Fibroblast of the aortic adventitia (primary cell): ENCODE data around the gene ENTPD1. TPM values are rescaled to one million over a fixed set of nuclear protein-coding genes. Genes with fewer than 3 reads are reported as not detected.
"Not testable (repeated sequence)": the region's sequence is repeated elsewhere in the genome, so short reads cannot be mapped to it uniquely, and the experiment has no call there.

ENCODE experiments used
- DNase-seq: peaks from one replicate; pipeline ENCODE4 v3.0.0-alpha.2; 2010; ENCODE audit warnings: low read depth
- H3K4me3 ChIP-seq: 2 replicates; pipeline ENCODE4 v1.5.1; 2011; ENCODE audit warnings: low read depth, mild to moderate bottlenecking, control low read depth, low read length, moderate library complexity
- total RNA-seq: library from RNA; depleted of rRNA; stranded (reverse); fragments of >200 nt; gene quantifications from 2 replicates; pipeline ENCODE4 v1.2.3, GENCODE V29; 2012; ENCODE audit warnings: low replicate concordance
- TF ChIP-seq, protein P1 (sequence below): IDR thresholded peaks from 2 replicates; pipeline ENCODE4 v1.5.1; 2011; ENCODE audit warnings: mild to moderate bottlenecking, low read length, control low read depth, inconsistent platforms; ENCODE audit not compliant: insufficient read depth

Gene ENTPD1
- total RNA-seq, 1 donor, result 0.09 TPM

DNA sequence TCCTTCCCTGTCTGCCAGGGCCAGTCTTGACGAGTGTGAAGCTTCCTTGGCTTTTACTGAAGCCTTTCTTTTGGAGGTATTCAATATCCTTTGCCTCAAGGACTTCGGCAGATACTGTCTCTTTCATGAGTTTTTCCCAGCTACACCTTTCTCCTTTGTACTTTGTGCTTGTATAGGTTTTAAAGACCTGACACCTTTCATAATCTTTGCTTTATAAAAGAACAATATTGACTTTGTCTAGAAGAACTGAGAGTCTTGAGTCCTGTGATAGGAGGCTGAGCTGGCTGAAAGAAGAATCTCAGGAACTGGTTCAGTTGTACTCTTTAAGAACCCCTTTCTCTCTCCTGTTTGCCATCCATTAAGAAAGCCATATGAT, 110.5 kb downstream of the ENTPD1 start:
- no peak for DNase-seq

GRCh38 chr10:95867866-95868265, 111.9 kb downstream of the ENTPD1 start:
- H3K4me3 ChIP-seq, result no peak overlapping the region
- TF ChIP-seq, protein P1, sequence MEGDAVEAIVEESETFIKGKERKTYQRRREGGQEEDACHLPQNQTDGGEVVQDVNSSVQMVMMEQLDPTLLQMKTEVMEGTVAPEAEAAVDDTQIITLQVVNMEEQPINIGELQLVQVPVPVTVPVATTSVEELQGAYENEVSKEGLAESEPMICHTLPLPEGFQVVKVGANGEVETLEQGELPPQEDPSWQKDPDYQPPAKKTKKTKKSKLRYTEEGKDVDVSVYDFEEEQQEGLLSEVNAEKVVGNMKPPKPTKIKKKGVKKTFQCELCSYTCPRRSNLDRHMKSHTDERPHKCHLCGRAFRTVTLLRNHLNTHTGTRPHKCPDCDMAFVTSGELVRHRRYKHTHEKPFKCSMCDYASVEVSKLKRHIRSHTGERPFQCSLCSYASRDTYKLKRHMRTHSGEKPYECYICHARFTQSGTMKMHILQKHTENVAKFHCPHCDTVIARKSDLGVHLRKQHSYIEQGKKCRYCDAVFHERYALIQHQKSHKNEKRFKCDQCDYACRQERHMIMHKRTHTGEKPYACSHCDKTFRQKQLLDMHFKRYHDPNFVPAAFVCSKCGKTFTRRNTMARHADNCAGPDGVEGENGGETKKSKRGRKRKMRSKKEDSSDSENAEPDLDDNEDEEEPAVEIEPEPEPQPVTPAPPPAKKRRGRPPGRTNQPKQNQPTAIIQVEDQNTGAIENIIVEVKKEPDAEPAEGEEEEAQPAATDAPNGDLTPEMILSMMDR, result no peak
- DNase-seq, result no peak

More for the DNA sequence above, 110.5 kb downstream of the ENTPD1 start:
- TF ChIP-seq, protein P1, result no peak
- no peak overlapping the region for H3K4me3 ChIP-seq

DNA sequence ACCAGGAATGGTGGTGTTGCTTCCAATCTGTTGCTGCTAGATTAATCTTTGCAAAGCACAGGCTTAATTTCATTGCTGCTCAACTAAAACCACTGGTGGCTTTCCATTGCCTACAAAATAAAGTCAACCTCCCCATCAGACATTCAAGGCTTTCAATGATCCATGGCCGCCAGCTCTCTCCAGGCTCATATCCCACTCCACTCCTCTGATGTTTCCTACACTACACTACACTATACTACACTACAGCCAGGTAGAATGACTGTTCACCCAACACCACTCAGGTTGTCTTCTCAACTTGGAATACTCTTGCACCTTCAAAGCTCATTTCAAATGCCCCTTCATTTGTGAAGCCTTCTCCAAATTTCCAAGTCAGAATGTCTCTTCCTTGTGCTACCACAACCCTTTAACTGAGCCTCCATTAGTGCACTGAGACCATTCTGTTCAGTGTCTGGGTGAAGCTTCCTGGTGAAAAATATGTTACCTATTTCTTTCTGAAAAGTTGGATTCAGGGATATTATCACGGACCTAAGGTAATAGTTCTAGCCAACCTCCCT, 116.3 kb downstream of the ENTPD1 start:
- DNase-seq, result no peak
- TF ChIP-seq, protein P1, result no peak
- no peak overlapping the region for H3K4me3 ChIP-seq

DNA sequence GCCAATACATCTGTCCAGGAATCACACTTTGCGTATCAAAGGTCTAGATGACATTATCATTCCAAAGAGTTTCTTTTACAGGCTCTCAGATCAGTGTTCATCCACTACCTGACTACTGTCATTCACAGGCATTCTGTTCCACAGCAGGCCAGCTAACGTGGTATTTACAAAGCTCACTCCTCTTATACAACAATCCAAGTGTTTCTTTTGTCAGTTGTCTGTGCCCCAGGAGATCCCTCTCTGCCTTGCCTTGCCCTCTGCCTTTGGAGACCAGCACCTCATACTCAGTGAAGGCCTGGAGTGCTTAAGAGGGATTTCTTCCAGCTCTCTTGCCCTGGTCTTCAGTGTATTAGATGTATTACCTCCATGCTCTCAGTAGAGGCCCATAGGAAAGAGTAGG, 117.2 kb downstream of the ENTPD1 start:
- TF ChIP-seq, protein P1, result no peak
- H3K4me3 ChIP-seq, result no peak overlapping the region
- DNase-seq, result no peak

DNA sequence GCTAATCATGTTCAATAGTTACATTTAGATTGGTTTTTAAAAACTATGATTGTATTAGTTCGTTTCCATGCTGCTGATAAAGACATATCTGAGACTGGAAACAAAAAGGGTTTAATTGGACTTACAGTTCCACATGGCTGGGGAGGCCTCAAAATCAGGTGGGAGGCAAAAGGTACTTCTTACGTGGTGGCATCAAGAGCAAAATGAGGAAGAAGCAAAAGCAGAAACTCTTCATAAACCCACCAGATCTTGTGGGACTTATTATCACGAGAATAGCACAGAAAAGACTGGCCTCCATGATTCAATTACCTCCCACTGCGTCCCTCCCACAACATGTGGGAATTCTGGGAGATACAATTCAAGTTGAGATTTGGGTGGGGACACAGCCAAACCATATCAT, 117.7 kb downstream of the ENTPD1 start:
- no peak overlapping the region for H3K4me3 ChIP-seq
- TF ChIP-seq, protein P1, result no peak
- DNase-seq, result no peak

DNA sequence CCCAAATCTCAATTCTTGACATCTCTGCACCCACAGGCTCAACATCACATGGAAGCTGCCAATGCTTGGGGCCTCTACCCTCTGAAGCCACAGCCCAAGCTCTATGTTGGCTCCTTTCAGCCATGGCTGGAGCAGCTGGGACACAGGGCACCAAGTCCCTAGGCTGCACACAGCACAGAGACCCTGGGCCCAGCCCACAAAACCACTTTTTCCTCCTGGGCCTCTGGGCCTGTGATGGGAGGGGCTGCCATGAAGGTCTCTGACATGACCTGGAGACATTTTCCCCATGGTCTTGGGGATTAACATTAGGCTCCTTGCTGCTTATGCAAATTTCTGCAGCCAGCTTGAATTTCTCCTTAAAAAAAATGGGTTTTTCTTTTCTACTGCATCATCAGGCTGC, 118.8 kb downstream of the ENTPD1 start:
- not testable (repeated sequence) for DNase-seq, H3K4me3 ChIP-seq

GRCh38 chr10:95876756-95877155, 120.8 kb downstream of the ENTPD1 start:
- TF ChIP-seq, protein P1, result no peak
- no peak for DNase-seq
- H3K4me3 ChIP-seq, result no peak overlapping the region
